WTC11 (cell line): ENCODE data around the gene IP6K3. TPM values are rescaled to one million over a fixed set of nuclear protein-coding genes. Genes with fewer than 3 reads are reported as not detected.

ENCODE experiments used
- ATAC-seq: fragments of 200-7000 bp; cut with Tn5 transposase; 2 replicates; pipeline ENCODE4 v1.10.0; 2021; ENCODE audit warnings: mild to moderate bottlenecking, moderate library complexity
- CTCF ChIA-PET: fragments of 300-600 bp; sonication (Branson Sonifier 250); formaldehyde crosslinking; loops from one replicate; lab custom pipeline; 2021; ENCODE audit warnings: antibody characterized with exemption; lab: Charles Lee
- POLR2A ChIA-PET: fragments of 350-600 bp; sonication (Branson Sonifier 250); formaldehyde crosslinking; loops from one replicate; lab custom pipeline; 2021; ENCODE audit warnings: antibody characterized with exemption; lab: Charles Lee
- DNase-seq: peaks from one replicate; pipeline ENCODE4 v3.0.0; 2021; ENCODE audit warnings: low spot score
- H3K27ac Mint-ChIP-seq: 2 replicates; pipeline ENCODE4 v1.8.0; 2021; ENCODE audit warnings: mixed read lengths
- H3K27me3 Mint-ChIP-seq: 2 replicates; pipeline ENCODE4 v1.8.0; 2021; ENCODE audit warnings: low read depth, mild to moderate bottlenecking, moderate library complexity, mixed read lengths
- H3K36me3 Mint-ChIP-seq: 2 replicates; pipeline ENCODE4 v1.8.0; 2021; ENCODE audit warnings: mixed read lengths
- H3K4me1 Mint-ChIP-seq: 2 replicates; pipeline ENCODE4 v1.8.0; 2022; ENCODE audit warnings: mixed read lengths
- H3K4me3 Mint-ChIP-seq: 2 replicates; pipeline ENCODE4 v1.8.0; 2021; ENCODE audit warnings: mild to moderate bottlenecking, moderate library complexity, mixed read lengths
- H3K9me3 Mint-ChIP-seq: 2 replicates; pipeline ENCODE4 v1.8.0; 2021; ENCODE audit warnings: mixed read lengths
- ATF1 ChIP-seq: sonication (generic); formaldehyde crosslinking; IDR thresholded peaks from 2 replicates; pipeline ENCODE4 v1.8.1; 2023; ENCODE audit warnings: mild to moderate bottlenecking, moderate library complexity, missing genetic modification reagents
- CBFB ChIP-seq: sonication (generic); formaldehyde crosslinking; IDR thresholded peaks from 2 replicates; pipeline ENCODE4 v1.8.1; 2022; ENCODE audit warnings: mild to moderate bottlenecking, low read depth, missing genetic modification reagents
- ESRRA ChIP-seq: sonication (generic); formaldehyde crosslinking; IDR thresholded peaks from 2 replicates; pipeline ENCODE4 v1.8.1; 2022; ENCODE audit warnings: mild to moderate bottlenecking, missing genetic modification reagents, borderline replicate concordance
- FOXJ3 ChIP-seq: sonication (generic); formaldehyde crosslinking; IDR thresholded peaks from 2 replicates; pipeline ENCODE4 v1.9.0; 2021; ENCODE audit warnings: missing genetic modification reagents, mild to moderate bottlenecking, borderline replicate concordance
- GABPB1 ChIP-seq: sonication (generic); formaldehyde crosslinking; IDR thresholded peaks from 2 replicates; pipeline ENCODE4 v1.8.1; 2023; ENCODE audit warnings: mild to moderate bottlenecking, missing genetic modification reagents
- GRHL2 ChIP-seq: fragments of 250-450 bp; sonication (Bioruptor Pico); IDR thresholded peaks from 2 replicates; pipeline ENCODE4 v1.8.0; 2022; ENCODE audit warnings: mild to moderate bottlenecking, moderate library complexity; ENCODE audit not compliant: insufficient replicate concordance, severe bottlenecking
- HMGA2 ChIP-seq: fragments of 250-450 bp; sonication (Bioruptor Pico); IDR thresholded peaks from 2 replicates; pipeline ENCODE4 v1.4.0; 2021; ENCODE audit warnings: mild to moderate bottlenecking, moderate library complexity
- KAT7 ChIP-seq: sonication (generic); formaldehyde crosslinking; IDR thresholded peaks from 2 replicates; pipeline ENCODE4 v1.8.1; 2023; ENCODE audit warnings: missing genetic modification reagents, mild to moderate bottlenecking, borderline replicate concordance
- MLX ChIP-seq: sonication (generic); formaldehyde crosslinking; IDR thresholded peaks from 2 replicates; pipeline ENCODE4 v1.8.1; 2023; ENCODE audit warnings: mild to moderate bottlenecking, missing genetic modification reagents, moderate library complexity
- MYBL2 ChIP-seq: sonication (generic); formaldehyde crosslinking; IDR thresholded peaks from 2 replicates; pipeline ENCODE4 v1.8.1; 2023; ENCODE audit warnings: mild to moderate bottlenecking, moderate library complexity, missing genetic modification reagents
- NFATC4 ChIP-seq: fragments of 250-450 bp; sonication (Bioruptor Pico); IDR thresholded peaks from 2 replicates; pipeline ENCODE4 v1.9.0; 2021; ENCODE audit warnings: mild to moderate bottlenecking
- NFE2L1 ChIP-seq: sonication (generic); formaldehyde crosslinking; IDR thresholded peaks from 2 replicates; pipeline ENCODE4 v1.8.1; 2023; ENCODE audit warnings: missing genetic modification reagents
- NR2C2 ChIP-seq: sonication (generic); formaldehyde crosslinking; IDR thresholded peaks from 2 replicates; pipeline ENCODE4 v1.8.0; 2022; ENCODE audit warnings: mild to moderate bottlenecking, missing genetic modification reagents
- RELA ChIP-seq: sonication (generic); formaldehyde crosslinking; IDR thresholded peaks from 2 replicates; pipeline ENCODE4 v1.8.1; 2022; ENCODE audit warnings: missing genetic modification reagents, mild to moderate bottlenecking, borderline replicate concordance
- SP1 ChIP-seq: sonication (generic); formaldehyde crosslinking; conservative IDR thresholded peaks from 2 replicates; pipeline ENCODE4 v1.8.1; 2022; ENCODE audit warnings: missing genetic modification reagents
- TEAD1 ChIP-seq: sonication (generic); formaldehyde crosslinking; IDR thresholded peaks from 2 replicates; pipeline ENCODE4 v1.8.0; 2022; ENCODE audit warnings: mild to moderate bottlenecking, missing genetic modification reagents
- ZNF121 ChIP-seq: sonication (generic); formaldehyde crosslinking; IDR thresholded peaks from 2 replicates; pipeline ENCODE4 v1.8.0; 2023; ENCODE audit warnings: missing genetic modification reagents
- ZNF317 ChIP-seq: sonication (generic); formaldehyde crosslinking; IDR thresholded peaks from 2 replicates; pipeline ENCODE4 v1.8.1; 2023; ENCODE audit warnings: low read depth, mild to moderate bottlenecking, moderate library complexity, missing genetic modification reagents, borderline replicate concordance
- ZNF396 ChIP-seq: fragments of 250-450 bp; sonication (Bioruptor Pico); IDR thresholded peaks from 2 replicates; pipeline ENCODE4 v1.8.0; 2021; ENCODE audit warnings: mild to moderate bottlenecking, moderate library complexity, borderline replicate concordance
- ZNF416 ChIP-seq: fragments of 250-450 bp; sonication (Bioruptor Pico); IDR thresholded peaks from 2 replicates; pipeline ENCODE4 v1.9.0; 2021; ENCODE audit warnings: mild to moderate bottlenecking, inconsistent platforms
- ZNF423 ChIP-seq: fragments of 250-450 bp; sonication (Bioruptor Pico); IDR thresholded peaks from 2 replicates; pipeline ENCODE4 v2.1.2; 2022; ENCODE audit warnings: mild to moderate bottlenecking, moderate library complexity
- total RNA-seq: library from RNA; stranded (reverse); gene quantifications from 3 replicates; pipeline ENCODE4 v1.2.3, GENCODE V29; 2021
- TF ChIP-seq, protein P1 (sequence below): sonication (generic); formaldehyde crosslinking; IDR thresholded peaks from 2 replicates; pipeline ENCODE4 v1.8.1; 2023; ENCODE audit warnings: mild to moderate bottlenecking, missing genetic modification reagents
- TF ChIP-seq, protein P2 (sequence below): sonication (generic); formaldehyde crosslinking; conservative IDR thresholded peaks from 2 replicates; pipeline ENCODE4 v1.8.1; 2023; ENCODE audit warnings: mild to moderate bottlenecking, low read depth, missing genetic modification reagents, moderate library complexity

Gene IP6K3
- total RNA-seq, 1 experiment from 2014 or later, result 1.1 TPM

GRCh38 chr6:33678932-33679490 lies 67.7 kb downstream of the IP6K3 start (continued):
- TF ChIP-seq TEAD1 (CRISPR knock-in tag), result no peak
- no peak for TF ChIP-seq SP1 (CRISPR knock-in tag)

GRCh38 chr6:33678233-33678931 lies 68.3 kb downstream of the IP6K3 start:
- Mint-ChIP-seq H3K4me3 (no peak overlapping the region), H3K27ac (no peak overlapping the region), H3K36me3 (peaks cover 47% of the 10 kb centered on the region), H3K9me3 (no peaks in the 10 kb centered on the region), H3K27me3 (no peaks in the 10 kb centered on the region), H3K4me1 (no peaks in the 10 kb centered on the region)
- CTCF ChIA-PET, result interaction anchor here (0.8 kb wide), 1 partner anchor 88 kb away, joined by 3 read pairs; no protein-coding TSS in a partner anchor
- no peak for TF ChIP-seq ZNF423 (CRISPR knock-in tag)
- no peak for TF ChIP-seq RELA (CRISPR knock-in tag)
- no peak for TF ChIP-seq MLX (CRISPR knock-in tag)
- no peak for ATAC-seq
- DNase-seq, result no peak
- POLR2A ChIA-PET, result interaction anchor here (0.6 kb wide), 1 partner anchor 16 kb away, joined by 3 read pairs; no protein-coding TSS in a partner anchor

GRCh38 chr6:33677689-33678088 lies 69.0 kb downstream of the IP6K3 start:
- ChIA-PET CTCF (interaction anchor here (0.8 kb wide), 1 partner anchor 88 kb away, joined by 3 read pairs; no protein-coding TSS in a partner anchor), POLR2A (no interaction called here)
- ATAC-seq (no peak), DNase-seq (no peak)
- H3K27ac Mint-ChIP-seq, result no peak overlapping the region
- no peak overlapping the region for H3K4me3 Mint-ChIP-seq
- H3K9me3 Mint-ChIP-seq, result no peaks in the 10 kb centered on the region
- TF ChIP-seq FOXJ3 (CRISPR knock-in tag) (no peak), KAT7 (CRISPR knock-in tag) (no peak)
- H3K36me3 Mint-ChIP-seq, result peaks cover 46% of the 10 kb centered on the region
- H3K4me1 Mint-ChIP-seq, result no peaks in the 10 kb centered on the region
- H3K27me3 Mint-ChIP-seq, result no peaks in the 10 kb centered on the region

GRCh38 chr6:33677143-33677660 lies 69.5 kb downstream of the IP6K3 start:
- H3K9me3 Mint-ChIP-seq, result no peaks in the 10 kb centered on the region
- H3K4me3 Mint-ChIP-seq, result no peak overlapping the region
- POLR2A ChIA-PET, result no interaction called here
- ATAC-seq (no peak), DNase-seq (no peak)
- no peak for TF ChIP-seq NFATC4
- TF ChIP-seq CBFB (CRISPR knock-in tag), result no peak
- TF ChIP-seq ESRRA (CRISPR knock-in tag), result no peak
- TF ChIP-seq HMGA2, result no peak
- TF ChIP-seq ZNF317 (CRISPR knock-in tag), result no peak
- no peak for TF ChIP-seq GRHL2 (CRISPR knock-in tag)
- no peak for TF ChIP-seq TEAD1 (CRISPR knock-in tag)
- TF ChIP-seq ZNF416, result no peak
- no peak for TF ChIP-seq ATF1 (CRISPR knock-in tag)
- TF ChIP-seq GABPB1 (CRISPR knock-in tag), result no peak
- no peak for TF ChIP-seq NR2C2 (CRISPR knock-in tag)
- no peak for TF ChIP-seq ZNF121 (CRISPR knock-in tag)
- TF ChIP-seq MYBL2 (CRISPR knock-in tag), result no peak
- TF ChIP-seq, protein P1, sequence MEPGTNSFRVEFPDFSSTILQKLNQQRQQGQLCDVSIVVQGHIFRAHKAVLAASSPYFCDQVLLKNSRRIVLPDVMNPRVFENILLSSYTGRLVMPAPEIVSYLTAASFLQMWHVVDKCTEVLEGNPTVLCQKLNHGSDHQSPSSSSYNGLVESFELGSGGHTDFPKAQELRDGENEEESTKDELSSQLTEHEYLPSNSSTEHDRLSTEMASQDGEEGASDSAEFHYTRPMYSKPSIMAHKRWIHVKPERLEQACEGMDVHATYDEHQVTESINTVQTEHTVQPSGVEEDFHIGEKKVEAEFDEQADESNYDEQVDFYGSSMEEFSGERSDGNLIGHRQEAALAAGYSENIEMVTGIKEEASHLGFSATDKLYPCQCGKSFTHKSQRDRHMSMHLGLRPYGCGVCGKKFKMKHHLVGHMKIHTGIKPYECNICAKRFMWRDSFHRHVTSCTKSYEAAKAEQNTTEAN (CRISPR knock-in tag), result no peak
- TF ChIP-seq, protein P2, sequence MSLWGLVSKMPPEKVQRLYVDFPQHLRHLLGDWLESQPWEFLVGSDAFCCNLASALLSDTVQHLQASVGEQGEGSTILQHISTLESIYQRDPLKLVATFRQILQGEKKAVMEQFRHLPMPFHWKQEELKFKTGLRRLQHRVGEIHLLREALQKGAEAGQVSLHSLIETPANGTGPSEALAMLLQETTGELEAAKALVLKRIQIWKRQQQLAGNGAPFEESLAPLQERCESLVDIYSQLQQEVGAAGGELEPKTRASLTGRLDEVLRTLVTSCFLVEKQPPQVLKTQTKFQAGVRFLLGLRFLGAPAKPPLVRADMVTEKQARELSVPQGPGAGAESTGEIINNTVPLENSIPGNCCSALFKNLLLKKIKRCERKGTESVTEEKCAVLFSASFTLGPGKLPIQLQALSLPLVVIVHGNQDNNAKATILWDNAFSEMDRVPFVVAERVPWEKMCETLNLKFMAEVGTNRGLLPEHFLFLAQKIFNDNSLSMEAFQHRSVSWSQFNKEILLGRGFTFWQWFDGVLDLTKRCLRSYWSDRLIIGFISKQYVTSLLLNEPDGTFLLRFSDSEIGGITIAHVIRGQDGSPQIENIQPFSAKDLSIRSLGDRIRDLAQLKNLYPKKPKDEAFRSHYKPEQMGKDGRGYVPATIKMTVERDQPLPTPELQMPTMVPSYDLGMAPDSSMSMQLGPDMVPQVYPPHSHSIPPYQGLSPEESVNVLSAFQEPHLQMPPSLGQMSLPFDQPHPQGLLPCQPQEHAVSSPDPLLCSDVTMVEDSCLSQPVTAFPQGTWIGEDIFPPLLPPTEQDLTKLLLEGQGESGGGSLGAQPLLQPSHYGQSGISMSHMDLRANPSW (CRISPR knock-in tag), result no peak
- no peak for TF ChIP-seq NFE2L1 (CRISPR knock-in tag)
- TF ChIP-seq ZNF396, result no peak
- TF ChIP-seq MLX (CRISPR knock-in tag), result no peak
- H3K27me3 Mint-ChIP-seq, result no peaks in the 10 kb centered on the region
- H3K27ac Mint-ChIP-seq, result no peak overlapping the region
- no peaks in the 10 kb centered on the region for H3K4me1 Mint-ChIP-seq
- H3K36me3 Mint-ChIP-seq, result peaks cover 41% of the 10 kb centered on the region
- CTCF ChIA-PET, result no interaction called here
